ENCODE results near the gene BST1.

BST1 gene

DNA sequence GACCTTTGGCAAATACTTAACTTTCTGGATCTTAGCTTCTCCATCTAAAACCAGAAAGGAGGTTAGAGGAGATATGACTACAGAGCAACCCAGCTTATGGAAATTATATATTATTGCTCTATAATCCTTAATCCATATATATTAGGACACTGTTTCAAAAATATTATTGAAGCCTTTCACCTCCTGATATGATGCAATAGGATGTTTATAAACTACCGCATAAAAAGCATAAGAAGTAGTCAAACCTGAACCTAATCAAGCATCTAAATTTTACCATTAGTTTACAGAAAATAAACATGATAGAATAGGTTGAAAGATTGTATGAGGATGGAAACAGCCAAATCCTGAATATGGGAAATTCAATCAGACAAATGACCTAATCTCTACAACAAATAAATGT lies 26.8 kb upstream of the BST1 start:
- no peak for TF ChIP-seq TAF1 (IDR thresholded peaks at IDR 0.05; ENCODE audit: borderline replicate concordance, insufficient read depth, low read length)
- TF ChIP-seq FOXP2 (optimal IDR thresholded peaks at IDR 0.05; ENCODE audit: borderline replicate concordance, extremely low read depth, extremely low read length, insufficient read depth) = no peak
- no peak for TF ChIP-seq SIN3A (IDR thresholded peaks at IDR 0.05; ENCODE audit: borderline replicate concordance, insufficient read depth, low read length)
- TF ChIP-seq, protein P1, sequence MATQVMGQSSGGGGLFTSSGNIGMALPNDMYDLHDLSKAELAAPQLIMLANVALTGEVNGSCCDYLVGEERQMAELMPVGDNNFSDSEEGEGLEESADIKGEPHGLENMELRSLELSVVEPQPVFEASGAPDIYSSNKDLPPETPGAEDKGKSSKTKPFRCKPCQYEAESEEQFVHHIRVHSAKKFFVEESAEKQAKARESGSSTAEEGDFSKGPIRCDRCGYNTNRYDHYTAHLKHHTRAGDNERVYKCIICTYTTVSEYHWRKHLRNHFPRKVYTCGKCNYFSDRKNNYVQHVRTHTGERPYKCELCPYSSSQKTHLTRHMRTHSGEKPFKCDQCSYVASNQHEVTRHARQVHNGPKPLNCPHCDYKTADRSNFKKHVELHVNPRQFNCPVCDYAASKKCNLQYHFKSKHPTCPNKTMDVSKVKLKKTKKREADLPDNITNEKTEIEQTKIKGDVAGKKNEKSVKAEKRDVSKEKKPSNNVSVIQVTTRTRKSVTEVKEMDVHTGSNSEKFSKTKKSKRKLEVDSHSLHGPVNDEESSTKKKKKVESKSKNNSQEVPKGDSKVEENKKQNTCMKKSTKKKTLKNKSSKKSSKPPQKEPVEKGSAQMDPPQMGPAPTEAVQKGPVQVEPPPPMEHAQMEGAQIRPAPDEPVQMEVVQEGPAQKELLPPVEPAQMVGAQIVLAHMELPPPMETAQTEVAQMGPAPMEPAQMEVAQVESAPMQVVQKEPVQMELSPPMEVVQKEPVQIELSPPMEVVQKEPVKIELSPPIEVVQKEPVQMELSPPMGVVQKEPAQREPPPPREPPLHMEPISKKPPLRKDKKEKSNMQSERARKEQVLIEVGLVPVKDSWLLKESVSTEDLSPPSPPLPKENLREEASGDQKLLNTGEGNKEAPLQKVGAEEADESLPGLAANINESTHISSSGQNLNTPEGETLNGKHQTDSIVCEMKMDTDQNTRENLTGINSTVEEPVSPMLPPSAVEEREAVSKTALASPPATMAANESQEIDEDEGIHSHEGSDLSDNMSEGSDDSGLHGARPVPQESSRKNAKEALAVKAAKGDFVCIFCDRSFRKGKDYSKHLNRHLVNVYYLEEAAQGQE (IDR thresholded peaks at IDR 0.05; ENCODE audit: insufficient read depth in 1 of 2, low read depth in 2 of 2, low read length in 2 of 2) = no peak
- no peak for TF ChIP-seq POLR2AphosphoS5 (IDR thresholded peaks at IDR 0.05; ENCODE audit: low read depth, low read length)

DNA sequence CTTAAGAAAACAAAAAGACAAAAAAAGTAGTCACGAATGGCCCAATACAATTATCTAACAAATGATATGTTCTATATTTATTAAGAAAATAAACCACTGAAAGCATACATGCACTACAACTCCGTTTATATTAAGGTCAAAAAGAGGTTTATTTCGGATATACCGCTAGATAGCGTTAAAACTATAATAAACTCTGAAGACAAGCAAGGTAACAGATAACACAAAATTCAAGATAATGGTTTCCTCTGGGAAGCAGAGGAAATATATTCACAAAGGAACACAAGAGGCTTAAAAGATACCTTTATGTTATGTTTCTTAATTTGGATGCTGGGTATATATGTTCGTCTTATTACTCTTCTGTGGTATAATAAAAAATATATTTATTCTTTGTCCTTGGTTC lies 26.0 kb upstream of the BST1 start:
- no peak for TF ChIP-seq SIN3A (IDR thresholded peaks at IDR 0.05; ENCODE audit: borderline replicate concordance, insufficient read depth, low read length)
- TF ChIP-seq, protein P1 (IDR thresholded peaks at IDR 0.05; ENCODE audit: insufficient read depth in 1 of 2, low read depth in 2 of 2, low read length in 2 of 2) = no peak
- TF ChIP-seq POLR2AphosphoS5 (IDR thresholded peaks at IDR 0.05; ENCODE audit: low read depth, low read length) = no peak
- TF ChIP-seq FOXP2 (optimal IDR thresholded peaks at IDR 0.05; ENCODE audit: borderline replicate concordance, extremely low read depth, extremely low read length, insufficient read depth) = no peak
- no peak for TF ChIP-seq TAF1 (IDR thresholded peaks at IDR 0.05; ENCODE audit: borderline replicate concordance, insufficient read depth, low read length)

DNA sequence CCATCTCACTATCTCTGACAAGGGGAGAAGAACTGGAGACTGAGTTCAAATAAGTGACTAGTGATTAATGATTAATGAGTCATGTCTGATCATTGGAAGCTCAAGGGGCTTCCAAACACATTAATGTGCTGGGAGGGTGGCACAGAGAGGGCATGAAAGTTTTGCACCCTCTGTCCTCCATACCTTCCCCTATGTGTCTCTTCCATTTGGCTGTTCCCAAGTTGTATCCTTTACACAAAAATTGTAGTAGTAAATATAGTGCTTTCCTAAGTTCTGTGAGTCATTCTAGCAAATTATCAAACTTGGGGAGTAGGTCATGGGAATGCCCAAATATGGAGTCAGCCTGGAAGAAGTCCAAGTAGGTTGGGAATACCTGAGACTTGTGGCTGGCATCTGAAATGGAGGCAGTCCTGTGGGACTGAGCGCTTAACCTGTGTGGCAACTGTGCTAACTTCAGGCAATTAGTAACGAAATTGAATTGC lies 25.3 kb upstream of the BST1 start:
- TF ChIP-seq FOXP2 (optimal IDR thresholded peaks at IDR 0.05; ENCODE audit: borderline replicate concordance, extremely low read depth, extremely low read length, insufficient read depth) = no peak
- TF ChIP-seq, protein P1 (IDR thresholded peaks at IDR 0.05; ENCODE audit: insufficient read depth in 1 of 2, low read depth in 2 of 2, low read length in 2 of 2) = no peak
- TF ChIP-seq TAF1 (IDR thresholded peaks at IDR 0.05; ENCODE audit: borderline replicate concordance, insufficient read depth, low read length) = no peak
- no peak for TF ChIP-seq POLR2AphosphoS5 (IDR thresholded peaks at IDR 0.05; ENCODE audit: low read depth, low read length)
- no peak for TF ChIP-seq SIN3A (IDR thresholded peaks at IDR 0.05; ENCODE audit: borderline replicate concordance, insufficient read depth, low read length)

DNA sequence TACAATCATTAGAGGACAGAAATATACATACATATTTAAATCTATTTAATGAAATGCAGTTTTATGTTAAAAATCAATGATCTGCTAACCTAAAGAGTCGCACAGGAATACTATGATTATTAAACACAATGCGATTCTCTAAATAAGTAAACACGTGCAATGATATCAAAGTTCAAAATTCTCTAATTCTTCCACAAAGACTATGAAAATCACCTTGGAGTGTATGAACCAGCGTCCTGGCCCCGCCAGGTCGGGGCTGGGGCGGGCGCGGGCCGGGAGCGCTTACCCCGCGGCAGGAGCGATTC lies 21.8 kb upstream of the BST1 start:
- TF ChIP-seq POLR2AphosphoS5 (IDR thresholded peaks at IDR 0.05; ENCODE audit: low read depth, low read length) = no peak
- TF ChIP-seq TAF1 (IDR thresholded peaks at IDR 0.05; ENCODE audit: borderline replicate concordance, insufficient read depth, low read length) = no peak
- TF ChIP-seq, protein P1 (IDR thresholded peaks at IDR 0.05; ENCODE audit: insufficient read depth in 1 of 2, low read depth in 2 of 2, low read length in 2 of 2) = no peak
- no peak for TF ChIP-seq SIN3A (IDR thresholded peaks at IDR 0.05; ENCODE audit: borderline replicate concordance, insufficient read depth, low read length)
- TF ChIP-seq FOXP2 (optimal IDR thresholded peaks at IDR 0.05; ENCODE audit: borderline replicate concordance, extremely low read depth, extremely low read length, insufficient read depth) = no peak

All from PFSK-1 (cell line).